GM19372 (cell line): ENCODE results near the gene PKNOX2.

ENCODE experiments used
- ATAC-seq: cut with Tn5 transposase; IDR thresholded peaks from one replicate; pipeline ENCODE4 v1.9.1; 2021; ENCODE audit warnings: mild to moderate bottlenecking, low read depth, moderate library complexity; ENCODE audit not compliant: unreplicated experiment

Gene PKNOX2

GRCh38 chr11:125228993-125229392, 64.4 kb downstream of the PKNOX2 start:
- ATAC-seq: no peak

GRCh38 chr11:125229916-125230315, 65.4 kb downstream of the PKNOX2 start:
- no peak for ATAC-seq

- ATAC-seq: no peak
Measured at GRCh38 chr11:125233116-125233515, 68.6 kb downstream of the PKNOX2 start.

GRCh38 chr11:125233736-125234275, 69.3 kb downstream of the PKNOX2 start:
- ATAC-seq: no peak

- ATAC-seq: no peak
Measured at GRCh38 chr11:125235071-125235471, 70.5 kb downstream of the PKNOX2 start.

- ATAC-seq: no peak
Measured at GRCh38 chr11:125236072-125236825, 71.7 kb downstream of the PKNOX2 start.

- ATAC-seq: no peak
Measured at GRCh38 chr11:125239585-125240560, 75.3 kb downstream of the PKNOX2 start.

- no peak for ATAC-seq
Measured at GRCh38 chr11:125241104-125241503, 76.6 kb downstream of the PKNOX2 start.

- ATAC-seq: no peak
Measured at GRCh38 chr11:125242141-125242775, 77.7 kb downstream of the PKNOX2 start.

GRCh38 chr11:125244166-125244565, 79.6 kb downstream of the PKNOX2 start:
- ATAC-seq: no peak

- no peak for ATAC-seq
Measured at GRCh38 chr11:125245299-125245698, 80.7 kb downstream of the PKNOX2 start.

GRCh38 chr11:125247431-125247830, 82.9 kb downstream of the PKNOX2 start:
- ATAC-seq: no peak

GRCh38 chr11:125250318-125251213, 86.0 kb downstream of the PKNOX2 start:
- ATAC-seq: no peak

- ATAC-seq: no peak
Measured at GRCh38 chr11:125251214-125251545, 86.6 kb downstream of the PKNOX2 start.

- ATAC-seq: no peak
Measured at GRCh38 chr11:125251956-125252355, 87.4 kb downstream of the PKNOX2 start.

GRCh38 chr11:125253289-125253688, 88.7 kb downstream of the PKNOX2 start:
- no peak for ATAC-seq

GRCh38 chr11:125253795-125254525, 89.4 kb downstream of the PKNOX2 start:
- ATAC-seq: no peak

- no peak for ATAC-seq
Measured at GRCh38 chr11:125256541-125257189, 92.1 kb downstream of the PKNOX2 start.

- no peak for ATAC-seq
Measured at GRCh38 chr11:125257190-125257579, 92.6 kb downstream of the PKNOX2 start.
